ENCODE data around the gene SH3YL1. TPM values are rescaled to one million over a fixed set of nuclear protein-coding genes. Genes with fewer than 3 reads are reported as not detected.
A peak's percentile ranks its signal among the peaks of the same experiment; 100 is the strongest.

SH3YL1 gene
- total RNA-seq, 1 donor from 2014 or later = 33.3 TPM

GRCh38 chr2:271917-272316, 8.1 kb upstream of the SH3YL1 start:
- H3K27ac Mint-ChIP-seq = no peak overlapping the region
- H3K4me1 Mint-ChIP-seq = peaks cover 49% of the 10 kb centered on the region
- no peaks in the 10 kb centered on the region for H3K9me3 Mint-ChIP-seq
- peaks cover 63% of the 10 kb centered on the region for H3K36me3 Mint-ChIP-seq (ENCODE audit: low read depth)
- no peaks in the 10 kb centered on the region for H3K27me3 Mint-ChIP-seq
- no peak overlapping the region for H3K4me3 Mint-ChIP-seq
- no peak for ATAC-seq (ENCODE audit: low read depth)
- intact Hi-C loops (cut with micrococcal nuclease) = no loop called here
- no peak for TF ChIP-seq CTCF (IDR thresholded peaks at IDR 0.05)
- ChIA-PET POLR2A (no interaction called here), CTCF (no interaction called here)
- no peak for DNase-seq

GRCh38 chr2:270861-271260, 7.0 kb upstream of the SH3YL1 start:
- H3K9me3 Mint-ChIP-seq = no peaks in the 10 kb centered on the region
- ATAC-seq (ENCODE audit: low read depth) = no peak

DNA sequence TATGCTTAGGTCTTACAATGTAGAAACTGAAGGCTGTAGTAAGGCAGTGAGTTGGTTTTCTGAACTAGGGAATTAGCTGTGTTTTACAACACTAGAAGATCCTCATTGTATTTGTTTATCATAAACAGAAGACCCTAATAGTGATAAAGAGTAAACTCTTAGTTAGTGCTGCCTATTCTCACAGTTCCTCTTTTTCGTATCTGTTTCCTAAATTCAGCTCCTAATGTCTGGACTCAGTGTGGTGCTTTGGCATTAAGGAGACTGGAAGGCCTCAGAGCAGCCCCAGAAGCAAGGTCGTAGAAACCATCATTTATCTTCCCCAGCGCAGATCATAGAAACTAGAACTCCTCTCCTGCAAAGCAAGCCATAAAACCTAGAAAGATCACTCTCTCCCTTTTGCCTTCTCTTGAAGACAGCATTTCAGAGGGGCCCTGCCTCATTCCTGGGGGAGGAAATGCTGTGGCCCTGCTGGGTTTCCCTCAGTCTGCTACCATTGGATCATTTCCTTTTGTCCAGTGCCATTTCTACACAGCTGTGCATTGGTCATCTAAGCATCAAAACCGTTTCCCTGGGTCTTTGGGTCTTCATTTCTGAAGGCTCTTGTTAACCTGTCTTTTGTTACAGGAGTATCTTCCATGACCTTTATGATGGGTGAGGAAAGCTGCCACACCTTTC, 5.7 kb upstream of the SH3YL1 start:
- H3K4me1 Mint-ChIP-seq = peaks cover 55% of the 10 kb centered on the region
- peaks cover 56% of the 10 kb centered on the region for H3K36me3 Mint-ChIP-seq (ENCODE audit: low read depth)
- ChIA-PET CTCF (interaction anchor here (0.6 to 1.1 kb wide), 2 partner anchors 211 to 254 kb away, joined by 3 read pairs; no protein-coding TSS in a partner anchor), POLR2A (no interaction called here)
- intact Hi-C loops (cut with micrococcal nuclease) = no loop called here
- no peaks in the 10 kb centered on the region for H3K27me3 Mint-ChIP-seq
- no peak overlapping the region for H3K27ac Mint-ChIP-seq
- no peak for ATAC-seq (ENCODE audit: low read depth)
- H3K9me3 Mint-ChIP-seq = no peaks in the 10 kb centered on the region
- no peak for DNase-seq
- no peak overlapping the region for H3K4me3 Mint-ChIP-seq
- TF ChIP-seq CTCF (IDR thresholded peaks at IDR 0.05) = no peak

More at GRCh38 chr2:270861-271260, 7.0 kb upstream of the SH3YL1 start:
- Mint-ChIP-seq H3K27me3 (no peaks in the 10 kb centered on the region), H3K27ac (no peak overlapping the region), H3K36me3 (ENCODE audit: low read depth) (peaks cover 55% of the 10 kb centered on the region), H3K4me3 (no peak overlapping the region), H3K4me1 (peaks cover 54% of the 10 kb centered on the region)
- TF ChIP-seq CTCF (IDR thresholded peaks at IDR 0.05) = no peak
- POLR2A ChIA-PET = no interaction called here
- intact Hi-C loops (cut with micrococcal nuclease) = no loop called here
- no peak for DNase-seq
- CTCF ChIA-PET = no interaction called here

DNA sequence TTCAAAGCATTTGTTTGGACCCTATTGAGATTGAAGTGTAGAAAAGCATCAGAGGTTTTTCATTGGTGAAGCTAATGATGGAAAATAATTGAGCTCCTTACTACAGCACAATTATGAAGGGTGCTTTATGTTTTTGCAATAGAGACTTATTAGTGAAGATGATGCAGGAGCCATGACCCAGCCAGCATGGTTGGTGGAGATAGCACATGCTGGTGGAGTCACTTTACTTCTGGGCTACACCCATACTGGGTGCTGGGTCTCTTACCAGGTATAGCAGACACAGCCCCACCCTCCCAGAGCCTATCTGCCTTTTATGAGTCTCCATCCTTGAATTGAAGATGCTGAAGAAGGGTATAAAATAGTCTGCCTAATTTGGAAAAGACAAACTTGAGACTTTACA, 4.5 kb upstream of the SH3YL1 start:
- POLR2A ChIA-PET = no interaction called here
- H3K4me1 Mint-ChIP-seq = peaks cover 55% of the 10 kb centered on the region
- no peak for DNase-seq
- ATAC-seq (ENCODE audit: low read depth) = no peak
- H3K9me3 Mint-ChIP-seq = no peaks in the 10 kb centered on the region
- no peak for TF ChIP-seq CTCF (IDR thresholded peaks at IDR 0.05)
- H3K27me3 Mint-ChIP-seq = no peaks in the 10 kb centered on the region
- no peak overlapping the region for H3K27ac Mint-ChIP-seq
- intact Hi-C loops (cut with micrococcal nuclease) = no loop called here
- H3K36me3 Mint-ChIP-seq (ENCODE audit: low read depth) = peaks cover 48% of the 10 kb centered on the region
- CTCF ChIA-PET = interaction anchor here (1.1 kb wide), 1 partner anchor 212 kb away, joined by 3 read pairs; no protein-coding TSS in a partner anchor
- no peak overlapping the region for H3K4me3 Mint-ChIP-seq

DNA sequence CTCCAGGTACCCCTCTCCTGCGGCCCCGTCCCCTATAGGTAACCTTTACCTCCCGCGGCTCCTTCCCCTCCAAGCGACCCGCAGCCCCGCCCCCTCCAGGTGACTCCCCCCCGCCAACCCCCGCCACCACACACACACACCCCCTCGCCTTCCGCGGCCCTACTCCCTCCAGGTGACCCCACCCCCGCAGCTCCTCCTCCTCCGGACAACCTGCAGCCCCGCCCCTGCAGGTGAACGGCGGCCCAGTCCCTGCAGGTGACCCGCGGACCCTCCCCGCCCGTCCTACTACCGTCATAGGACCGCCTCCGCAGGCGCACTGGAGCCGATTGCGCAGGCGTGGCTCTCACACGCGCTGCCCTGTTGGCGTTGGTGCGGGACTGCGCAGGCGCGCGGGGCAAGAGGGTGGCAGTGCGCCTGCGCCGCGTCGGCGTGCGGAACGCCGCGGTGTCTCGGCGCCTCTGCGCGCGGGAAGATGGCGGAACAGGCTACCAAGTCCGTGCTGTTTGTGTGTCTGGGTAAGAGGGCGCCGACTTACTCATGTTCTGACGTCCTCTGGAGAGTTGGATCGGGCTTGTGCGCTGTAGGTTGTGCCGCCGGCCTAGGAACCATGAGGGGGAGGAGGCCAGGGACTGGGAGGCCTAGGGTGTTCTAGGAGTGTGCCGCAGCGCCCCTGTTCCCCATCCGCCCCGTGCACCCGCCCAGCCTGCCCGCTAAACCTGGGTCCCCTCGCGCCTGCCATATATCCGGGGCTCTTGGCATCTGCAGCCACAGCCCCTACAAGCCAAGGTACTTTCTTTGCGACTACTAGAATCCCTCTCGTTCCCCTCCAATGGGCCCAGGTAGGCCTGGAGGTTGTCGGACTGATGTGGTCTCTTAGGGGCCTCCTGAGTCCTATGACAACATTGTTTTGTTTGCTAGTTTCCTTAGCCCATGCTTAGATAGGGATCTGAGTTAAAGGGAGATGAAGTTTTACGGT, 949 bp upstream of the SH3YL1 start, which contains the start of gene ACP1:
Gene ACP1 (plus strand): TSS at position 455 of the 976 bp plus-strand sequence. CDS start 18 bp downstream, at position 473.
- ATAC-seq (ENCODE audit: low read depth) (peak; percentile 85), DNase-seq (peak; percentile 95)
- H3K27ac Mint-ChIP-seq = peak within 1 kb of the TSS; percentile 93
- no peaks in the 10 kb centered on the region for H3K9me3 Mint-ChIP-seq
- TF ChIP-seq CTCF (IDR thresholded peaks at IDR 0.05) = no peak
- H3K4me3 Mint-ChIP-seq = peak within 1 kb of the TSS; percentile 93
- H3K36me3 Mint-ChIP-seq (ENCODE audit: low read depth) = peaks cover 29% of the 10 kb centered on the region
- CTCF ChIA-PET = no interaction called here
- POLR2A ChIA-PET = interaction anchor here (0.8 kb wide), 1 partner anchor 21 kb away, joined by 3 read pairs; no protein-coding TSS in a partner anchor
- no peaks in the 10 kb centered on the region for H3K27me3 Mint-ChIP-seq
- peaks cover 49% of the 10 kb centered on the region for H3K4me1 Mint-ChIP-seq
- intact Hi-C loops (cut with micrococcal nuclease) = loop anchor here (1.0 to 5.0 kb wide), 4 partner anchors 18 to 413 kb away; partner anchors contain the start of gene TMEM18
